Measurements from ENCODE around the gene DYRK1A.

Gene DYRK1A

GRCh38 chr21:37564341-37564923, 197.9 kb downstream of the DYRK1A start (continued):
- TF ChIP-seq ZNF449 (tag by site-specific recombination; IDR thresholded peaks at IDR 0.05) (peak; percentile 10; the same call in 1 of the 2 replicates), ZNF426 (tag by site-specific recombination; IDR thresholded peaks at IDR 0.05) (no peak), ZNF16 (tag by site-specific recombination; IDR thresholded peaks at IDR 0.05; ENCODE audit: low read depth) (no peak), ZNF513 (tag by site-specific recombination; IDR thresholded peaks at IDR 0.05) (no peak), ZBTB21 (tag by site-specific recombination; IDR thresholded peaks at IDR 0.05) (peak; percentile 99), ZNF629 (tag by site-specific recombination; IDR thresholded peaks at IDR 0.05) (peak; percentile 100), ZNF121 (tag by site-specific recombination; IDR thresholded peaks at IDR 0.05) (no peak), ZNF157 (tag by site-specific recombination; IDR thresholded peaks at IDR 0.05) (no peak), INSM2 (tag by site-specific recombination; IDR thresholded peaks at IDR 0.05) (peak; percentile 46; the same call in 1 of the 2 replicates), ZNF600 (tag by site-specific recombination; IDR thresholded peaks at IDR 0.05) (peak; percentile 85), REPIN1 (tag by site-specific recombination; IDR thresholded peaks at IDR 0.05; ENCODE audit: low read depth) (no peak), ZNF23 (tag by site-specific recombination; IDR thresholded peaks at IDR 0.05; ENCODE audit: borderline replicate concordance) (no peak), ZNF335 (tag by site-specific recombination; conservative IDR thresholded peaks at IDR 0.05) (peak; percentile 44), GLIS1 (tag by site-specific recombination; IDR thresholded peaks at IDR 0.05) (peak; percentile 95), ZNF529 (tag by site-specific recombination; IDR thresholded peaks at IDR 0.05; ENCODE audit: insufficient replicate concordance) (no peak), ZBTB1 (tag by site-specific recombination; IDR thresholded peaks at IDR 0.05) (no peak), ZNF311 (tag by site-specific recombination; IDR thresholded peaks at IDR 0.05; ENCODE audit: borderline replicate concordance) (no peak), ZNF843 (tag by site-specific recombination; IDR thresholded peaks at IDR 0.05) (no peak), ZNF24 (tag by site-specific recombination; IDR thresholded peaks at IDR 0.05) (peak; percentile 50), ZNF416 (tag by site-specific recombination; IDR thresholded peaks at IDR 0.05) (no peak), ZNF404 (tag by site-specific recombination; IDR thresholded peaks at IDR 0.05) (no peak), ZNF654 (tag by site-specific recombination; IDR thresholded peaks at IDR 0.05; ENCODE audit: low read depth) (no peak; the same call in 1 of the 2 replicates), ZNF292 (tag by site-specific recombination; IDR thresholded peaks at IDR 0.05; ENCODE audit: borderline replicate concordance, low read depth) (no peak), ZNF133 (tag by site-specific recombination; IDR thresholded peaks at IDR 0.05) (no peak), ZXDB (tag by site-specific recombination; IDR thresholded peaks at IDR 0.05) (no peak), KLF1 (tag by site-specific recombination; IDR thresholded peaks at IDR 0.05) (no peak), ZNF776 (tag by site-specific recombination; IDR thresholded peaks at IDR 0.05; ENCODE audit: borderline replicate concordance) (no peak)
- TF ChIP-seq, protein P1, sequence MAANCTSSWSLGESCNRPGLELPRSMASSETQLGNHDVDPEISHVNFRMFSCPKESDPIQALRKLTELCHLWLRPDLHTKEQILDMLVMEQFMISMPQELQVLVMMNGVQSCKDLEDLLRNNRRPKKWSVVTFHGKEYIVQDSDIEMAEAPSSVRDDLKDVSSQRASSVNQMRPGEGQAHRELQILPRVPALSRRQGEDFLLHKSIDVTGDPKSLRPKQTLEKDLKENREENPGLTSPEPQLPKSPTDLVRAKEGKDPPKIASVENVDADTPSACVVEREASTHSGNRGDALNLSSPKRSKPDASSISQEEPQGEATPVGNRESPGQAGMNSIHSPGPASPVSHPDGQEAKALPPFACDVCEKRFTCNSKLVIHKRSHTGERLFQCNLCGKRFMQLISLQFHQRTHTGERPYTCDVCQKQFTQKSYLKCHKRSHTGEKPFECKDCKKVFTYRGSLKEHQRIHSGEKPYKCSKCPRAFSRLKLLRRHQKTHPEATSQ (tag by site-specific recombination; IDR thresholded peaks at IDR 0.05), result no peak
- TF ChIP-seq, protein P2, sequence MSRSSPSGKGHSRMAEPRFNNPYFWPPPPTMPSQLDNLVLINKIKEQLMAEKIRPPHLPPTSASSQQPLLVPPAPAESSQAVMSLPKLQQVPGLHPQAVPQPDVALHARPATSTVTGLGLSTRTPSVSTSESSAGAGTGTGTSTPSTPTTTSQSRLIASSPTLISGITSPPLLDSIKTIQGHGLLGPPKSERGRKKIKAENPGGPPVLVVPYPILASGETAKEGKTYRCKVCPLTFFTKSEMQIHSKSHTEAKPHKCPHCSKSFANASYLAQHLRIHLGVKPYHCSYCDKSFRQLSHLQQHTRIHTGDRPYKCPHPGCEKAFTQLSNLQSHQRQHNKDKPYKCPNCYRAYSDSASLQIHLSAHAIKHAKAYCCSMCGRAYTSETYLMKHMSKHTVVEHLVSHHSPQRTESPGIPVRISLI (tag by site-specific recombination; IDR thresholded peaks at IDR 0.05), result no peak
- TF ChIP-seq, protein P3, sequence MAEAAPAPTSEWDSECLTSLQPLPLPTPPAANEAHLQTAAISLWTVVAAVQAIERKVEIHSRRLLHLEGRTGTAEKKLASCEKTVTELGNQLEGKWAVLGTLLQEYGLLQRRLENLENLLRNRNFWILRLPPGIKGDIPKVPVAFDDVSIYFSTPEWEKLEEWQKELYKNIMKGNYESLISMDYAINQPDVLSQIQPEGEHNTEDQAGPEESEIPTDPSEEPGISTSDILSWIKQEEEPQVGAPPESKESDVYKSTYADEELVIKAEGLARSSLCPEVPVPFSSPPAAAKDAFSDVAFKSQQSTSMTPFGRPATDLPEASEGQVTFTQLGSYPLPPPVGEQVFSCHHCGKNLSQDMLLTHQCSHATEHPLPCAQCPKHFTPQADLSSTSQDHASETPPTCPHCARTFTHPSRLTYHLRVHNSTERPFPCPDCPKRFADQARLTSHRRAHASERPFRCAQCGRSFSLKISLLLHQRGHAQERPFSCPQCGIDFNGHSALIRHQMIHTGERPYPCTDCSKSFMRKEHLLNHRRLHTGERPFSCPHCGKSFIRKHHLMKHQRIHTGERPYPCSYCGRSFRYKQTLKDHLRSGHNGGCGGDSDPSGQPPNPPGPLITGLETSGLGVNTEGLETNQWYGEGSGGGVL (tag by site-specific recombination; IDR thresholded peaks at IDR 0.05), result peak; percentile 85
- TF ChIP-seq, protein P4, sequence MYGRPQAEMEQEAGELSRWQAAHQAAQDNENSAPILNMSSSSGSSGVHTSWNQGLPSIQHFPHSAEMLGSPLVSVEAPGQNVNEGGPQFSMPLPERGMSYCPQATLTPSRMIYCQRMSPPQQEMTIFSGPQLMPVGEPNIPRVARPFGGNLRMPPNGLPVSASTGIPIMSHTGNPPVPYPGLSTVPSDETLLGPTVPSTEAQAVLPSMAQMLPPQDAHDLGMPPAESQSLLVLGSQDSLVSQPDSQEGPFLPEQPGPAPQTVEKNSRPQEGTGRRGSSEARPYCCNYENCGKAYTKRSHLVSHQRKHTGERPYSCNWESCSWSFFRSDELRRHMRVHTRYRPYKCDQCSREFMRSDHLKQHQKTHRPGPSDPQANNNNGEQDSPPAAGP (tag by site-specific recombination; IDR thresholded peaks at IDR 0.05), result no peak

All from HEK293 (cell line).